NCI-H524 (cell line): ENCODE data around the gene NECTIN3.

Experiments used
- DNase-seq, 2 experiments: peaks; one replicate each; lab custom pipeline; 2025; lab: John Stamatoyannopoulos, UW

Gene NECTIN3

GRCh38 chr3:111071257-111072030 is at the start of gene NECTIN3:
TSS of gene NECTIN3 (plus strand) at chr3:111071816. CDS start at chr3:111072018, 202 bp downstream.
- DNase-seq: peak; percentile 91 to 93

- DNase-seq: no peak
These were observed 43.7 kb upstream of the NECTIN3 start for GRCh38 chr3:111027868-111028267.

- no peak for DNase-seq
These were observed 40.1 kb upstream of the NECTIN3 start for GRCh38 chr3:111031538-111031937.

GRCh38 chr3:111032677-111033076 is 38.9 kb upstream of the NECTIN3 start:
- no peak for DNase-seq

GRCh38 chr3:111033470-111034050 is 38.1 kb upstream of the NECTIN3 start:
- no peak for DNase-seq

GRCh38 chr3:111035316-111035715 is 36.3 kb upstream of the NECTIN3 start:
- no peak for DNase-seq

- no peak for DNase-seq
These were observed 35.7 kb upstream of the NECTIN3 start for GRCh38 chr3:111035902-111036301.

GRCh38 chr3:111040959-111041358 is 30.7 kb upstream of the NECTIN3 start:
- DNase-seq: no peak

GRCh38 chr3:111045564-111045963 is 26.1 kb upstream of the NECTIN3 start:
- no peak for DNase-seq

- no peak for DNase-seq
These were observed 24.6 kb upstream of the NECTIN3 start for GRCh38 chr3:111047042-111047441.

GRCh38 chr3:111047812-111048435 is 23.7 kb upstream of the NECTIN3 start:
- no peak for DNase-seq

- DNase-seq: no peak
These were observed 20.3 kb upstream of the NECTIN3 start for GRCh38 chr3:111051354-111051753.

GRCh38 chr3:111068574-111068973 is 3.0 kb upstream of the NECTIN3 start:
- no peak for DNase-seq

GRCh38 chr3:111069974-111070771 is 1.4 kb upstream of the NECTIN3 start:
- peak in 1 of 2 experiments; percentile 32 for DNase-seq

- peak; percentile 91 to 93 for DNase-seq
These were observed 802 bp upstream of the NECTIN3 start for GRCh38 chr3:111070772-111071256.

- DNase-seq: peak; percentile 49 to 63
These were observed 660 bp downstream of the NECTIN3 start for GRCh38 chr3:111072031-111072921.

- DNase-seq: no peak
These were observed 1.6 kb downstream of the NECTIN3 start for GRCh38 chr3:111073218-111073617.

GRCh38 chr3:111076732-111077131 is 5.1 kb downstream of the NECTIN3 start:
- no peak for DNase-seq

- no peak for DNase-seq
These were observed 5.8 kb downstream of the NECTIN3 start for GRCh38 chr3:111077369-111077768.

- DNase-seq: peak in 1 of 2 experiments; percentile 39
These were observed 8.8 kb downstream of the NECTIN3 start for GRCh38 chr3:111080413-111080812.

GRCh38 chr3:111081008-111081545 is 9.5 kb downstream of the NECTIN3 start:
- DNase-seq: no peak
